ENCODE measurements around the gene VPS26C. TPM values are rescaled to one million over a fixed set of nuclear protein-coding genes. Genes with fewer than 3 reads are reported as not detected.

The VPS26C gene
- total RNA-seq, 1 experiment from 2014 or later: 42.1 TPM

DNA sequence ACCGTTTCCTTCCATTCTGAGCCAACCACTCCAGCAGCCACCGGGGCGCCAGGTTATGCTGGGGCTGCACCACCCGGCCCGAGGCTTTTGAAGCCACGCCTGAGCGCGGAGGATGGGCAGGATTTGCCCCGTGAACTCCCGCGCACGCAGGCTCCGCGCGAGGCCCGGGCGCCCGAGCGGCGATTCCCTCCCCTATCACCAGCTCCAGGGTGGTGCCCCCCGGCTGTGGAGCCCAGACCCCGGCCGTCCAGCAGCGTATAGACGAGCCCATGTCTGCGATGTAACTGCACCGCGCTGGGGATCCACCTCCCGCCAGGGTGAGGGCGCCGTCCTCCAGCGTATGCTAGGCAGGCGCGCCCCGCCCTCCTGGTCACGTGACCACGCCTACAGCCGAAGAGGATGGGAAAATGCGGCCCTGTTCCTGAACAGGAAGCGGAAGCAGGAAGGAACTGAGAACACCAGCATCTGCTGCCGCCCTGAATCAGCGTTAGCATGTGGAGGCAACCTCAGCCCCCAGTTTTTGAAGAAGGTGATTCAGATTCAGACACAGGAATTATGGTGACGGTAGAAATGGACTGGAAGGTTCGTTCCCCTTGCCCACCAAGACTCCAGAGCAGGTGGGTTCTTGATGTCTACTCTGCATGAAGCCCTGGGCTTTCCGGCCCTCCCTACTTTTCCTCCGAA is 46.0 kb downstream of the VPS26C start:
- Histone ChIP-seq H4K20me1 (ENCODE audit: insufficient read depth) (no peaks in the 10 kb centered on the region), H3K27me3 (ENCODE audit: insufficient read depth, low read length) (no peaks in the 10 kb centered on the region), H3K79me2 (ENCODE audit: insufficient read depth, low read length) (no peaks in the 10 kb centered on the region; the same call in 1 of the 2 replicates), H3K9me2 (ENCODE audit: insufficient read depth) (no peaks in the 10 kb centered on the region), H3K4me2 (ENCODE audit: low read length) (peak overlapping the region; percentile 18), H3K4me3 (replicated peaks in 1 of 2; ENCODE audit: low read depth in 1 of 2, low read length in 2 of 2) (peak overlapping the region; percentile 3 to 29; a peak in 2 of 4 replicates), H3K9ac (ENCODE audit: low read length) (no peak overlapping the region), H3K4me1 (ENCODE audit: control insufficient read depth in 1 of 2, insufficient read depth in 2 of 2, low read length in 2 of 2) (peaks cover 0 to 8% of the 10 kb centered on the region in 2 experiments; a peak in 1 of 4 replicates), H3K36me3 (ENCODE audit: control insufficient read depth in 1 of 2, insufficient read depth in 2 of 2, low read length in 2 of 2) (peaks cover 14 to 17% of the 10 kb centered on the region in 2 experiments; a peak in 3 of 4 replicates), H3K9me3 (ENCODE audit: control insufficient read depth in 1 of 2, insufficient read depth in 1 of 2, low read depth in 1 of 2, low read length in 2 of 2) (no peaks in the 10 kb centered on the region), H2AFZ (ENCODE audit: low read depth, low read length, poor library complexity, severe bottlenecking) (no peak overlapping the region), H3K27ac (ENCODE audit: low read depth, low read length) (peak overlapping the region; percentile 29; the same call in 1 of the 2 replicates)
- ChIA-PET RAD21 (ENCODE audit: low non-redundant PET in 1 of 2, low total read pairs in 2 of 2, uncharacterized antibody in 2 of 2, unreplicated experiment in 2 of 2) (no interaction called here), POLR2A (no interaction called here), CTCF (no interaction called here)
- TF ChIP-seq SRF (IDR thresholded peaks at IDR 0.05; ENCODE audit: low read depth): no peak
- TF ChIP-seq POLR2AphosphoS5 (IDR thresholded peaks at IDR 0.05; ENCODE audit: low read depth, low read length): 0 out of 2 replicates have a peak, but pooled peaks have one; percentile 14
- no peak for TF ChIP-seq YY1 (IDR thresholded peaks at IDR 0.05; ENCODE audit: extremely low read depth, insufficient replicate concordance, low read depth, low read length)
- peak; percentile 29; the same call in 1 of the 2 replicates for TF ChIP-seq ELF1 (IDR thresholded peaks at IDR 0.05; ENCODE audit: borderline replicate concordance, low read depth)
- TF ChIP-seq, protein P1, sequence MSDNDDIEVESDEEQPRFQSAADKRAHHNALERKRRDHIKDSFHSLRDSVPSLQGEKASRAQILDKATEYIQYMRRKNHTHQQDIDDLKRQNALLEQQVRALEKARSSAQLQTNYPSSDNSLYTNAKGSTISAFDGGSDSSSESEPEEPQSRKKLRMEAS (IDR thresholded peaks at IDR 0.05): peak; percentile 65
- peak; percentile 51 for TF ChIP-seq RAD21 (IDR thresholded peaks at IDR 0.05; ENCODE audit: low read depth)
- TF ChIP-seq, protein P2, sequence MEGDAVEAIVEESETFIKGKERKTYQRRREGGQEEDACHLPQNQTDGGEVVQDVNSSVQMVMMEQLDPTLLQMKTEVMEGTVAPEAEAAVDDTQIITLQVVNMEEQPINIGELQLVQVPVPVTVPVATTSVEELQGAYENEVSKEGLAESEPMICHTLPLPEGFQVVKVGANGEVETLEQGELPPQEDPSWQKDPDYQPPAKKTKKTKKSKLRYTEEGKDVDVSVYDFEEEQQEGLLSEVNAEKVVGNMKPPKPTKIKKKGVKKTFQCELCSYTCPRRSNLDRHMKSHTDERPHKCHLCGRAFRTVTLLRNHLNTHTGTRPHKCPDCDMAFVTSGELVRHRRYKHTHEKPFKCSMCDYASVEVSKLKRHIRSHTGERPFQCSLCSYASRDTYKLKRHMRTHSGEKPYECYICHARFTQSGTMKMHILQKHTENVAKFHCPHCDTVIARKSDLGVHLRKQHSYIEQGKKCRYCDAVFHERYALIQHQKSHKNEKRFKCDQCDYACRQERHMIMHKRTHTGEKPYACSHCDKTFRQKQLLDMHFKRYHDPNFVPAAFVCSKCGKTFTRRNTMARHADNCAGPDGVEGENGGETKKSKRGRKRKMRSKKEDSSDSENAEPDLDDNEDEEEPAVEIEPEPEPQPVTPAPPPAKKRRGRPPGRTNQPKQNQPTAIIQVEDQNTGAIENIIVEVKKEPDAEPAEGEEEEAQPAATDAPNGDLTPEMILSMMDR (IDR thresholded peaks at IDR 0.05 in 2 of 3, conservative IDR thresholded peaks at IDR 0.05 in 1 of 3; ENCODE audit: borderline replicate concordance in 1 of 3, insufficient read depth in 1 of 3, low read depth in 2 of 3, low read length in 2 of 3): peak in 2 of 3 experiments; percentile 19 to 21; a peak in 1 of 6 replicates
- ATAC-seq (peak; percentile 91), DNase-seq (ENCODE audit: low read depth, low spot score) (peak; percentile 42)
- BruUV-seq (replicated peaks): no TSS peak
- intact Hi-C loops (cut with micrococcal nuclease): no loop called here
